ENCODE measurements around the gene SYNE4. TPM values are rescaled to one million over a fixed set of nuclear protein-coding genes. Genes with fewer than 3 reads are reported as not detected.

SYNE4 gene
- total and polyA plus RNA-seq, 2 of the 13 experiments (the other 11 are each of a cell fraction or from before 2014, with no cell fraction given) = 13.7 to 23.0 TPM

DNA sequence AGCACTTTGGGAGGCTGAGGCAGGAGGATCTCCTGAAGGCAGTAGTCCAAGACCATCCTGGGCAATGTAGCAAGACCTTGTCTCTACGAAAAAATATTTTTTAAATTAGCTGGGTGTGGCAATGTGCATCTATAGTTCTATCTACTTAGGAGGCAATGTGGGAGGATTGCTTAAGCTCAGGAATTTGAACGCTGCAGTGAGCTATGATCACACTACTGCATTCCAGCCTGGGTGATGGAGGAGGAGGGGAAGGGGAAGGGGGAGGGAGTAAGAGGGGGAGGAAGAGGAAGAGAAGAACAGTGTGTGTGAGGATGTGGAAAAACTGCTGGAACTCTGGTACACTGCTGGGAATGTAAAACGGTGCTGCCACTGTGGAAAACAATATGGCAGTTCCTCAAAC, 33.2 kb upstream of the SYNE4 start (continued):
- TF ChIP-seq ELF3 (CRISPR knock-in tag; IDR thresholded peaks at IDR 0.05) (no peak), RBFOX2 (IDR thresholded peaks at IDR 0.05; ENCODE audit: low read depth, low read length) (no peak), ZNF615 (CRISPR knock-in tag; IDR thresholded peaks at IDR 0.05; ENCODE audit: borderline replicate concordance) (no peak), THAP11 (CRISPR knock-in tag; IDR thresholded peaks at IDR 0.05) (no peak; the same call in 1 of the 2 replicates), ZC3H4 (CRISPR knock-in tag; IDR thresholded peaks at IDR 0.05; ENCODE audit: borderline replicate concordance) (no peak), FOXK1 (CRISPR knock-in tag; IDR thresholded peaks at IDR 0.05; ENCODE audit: borderline replicate concordance, low read depth) (0 out of 2 replicates have a peak, but pooled peaks have one; percentile 14), CEBPB (IDR thresholded peaks at IDR 0.05; ENCODE audit: borderline replicate concordance, low read depth, low read length) (peak; percentile 90), GATA4 (IDR thresholded peaks at IDR 0.05; ENCODE audit: borderline replicate concordance, low read depth) (no peak), ETS1 (CRISPR knock-in tag; IDR thresholded peaks at IDR 0.05) (no peak), ZNF672 (CRISPR knock-in tag; IDR thresholded peaks at IDR 0.05) (no peak), ZNF850 (CRISPR knock-in tag; conservative IDR thresholded peaks at IDR 0.05) (no peak), JARID2 (CRISPR knock-in tag; IDR thresholded peaks at IDR 0.05; ENCODE audit: insufficient replicate concordance) (no peak), EED (CRISPR knock-in tag; IDR thresholded peaks at IDR 0.05) (no peak), TEAD3 (CRISPR knock-in tag; optimal IDR thresholded peaks at IDR 0.05; ENCODE audit: borderline replicate concordance) (peak; percentile 97), ZNF20 (CRISPR knock-in tag; IDR thresholded peaks at IDR 0.05) (no peak), REPIN1 (CRISPR knock-in tag; IDR thresholded peaks at IDR 0.05; ENCODE audit: borderline replicate concordance, low read depth) (no peak), ZNF605 (CRISPR knock-in tag; IDR thresholded peaks at IDR 0.05) (no peak), ZNF576 (CRISPR knock-in tag; IDR thresholded peaks at IDR 0.05) (no peak)
- TF ChIP-seq, protein P1, sequence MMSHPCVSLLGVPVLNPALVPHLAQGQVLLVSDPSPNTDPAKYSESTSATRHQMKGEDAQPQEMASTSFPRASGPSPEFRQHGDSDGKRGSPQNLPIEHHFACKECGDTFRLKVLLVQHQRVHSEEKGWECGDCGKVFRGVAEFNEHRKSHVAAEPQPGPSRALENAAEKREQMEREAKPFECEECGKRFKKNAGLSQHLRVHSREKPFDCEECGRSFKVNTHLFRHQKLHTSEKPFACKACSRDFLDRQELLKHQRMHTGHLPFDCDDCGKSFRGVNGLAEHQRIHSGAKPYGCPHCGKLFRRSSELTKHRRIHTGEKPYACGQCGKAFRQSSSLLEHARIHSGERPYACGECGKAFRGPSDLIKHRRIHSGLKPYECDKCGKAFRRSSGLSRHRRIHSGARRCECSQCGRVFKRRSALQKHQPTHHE (CRISPR knock-in tag; IDR thresholded peaks at IDR 0.05; ENCODE audit: borderline replicate concordance) = no peak
- TF ChIP-seq, protein P2, sequence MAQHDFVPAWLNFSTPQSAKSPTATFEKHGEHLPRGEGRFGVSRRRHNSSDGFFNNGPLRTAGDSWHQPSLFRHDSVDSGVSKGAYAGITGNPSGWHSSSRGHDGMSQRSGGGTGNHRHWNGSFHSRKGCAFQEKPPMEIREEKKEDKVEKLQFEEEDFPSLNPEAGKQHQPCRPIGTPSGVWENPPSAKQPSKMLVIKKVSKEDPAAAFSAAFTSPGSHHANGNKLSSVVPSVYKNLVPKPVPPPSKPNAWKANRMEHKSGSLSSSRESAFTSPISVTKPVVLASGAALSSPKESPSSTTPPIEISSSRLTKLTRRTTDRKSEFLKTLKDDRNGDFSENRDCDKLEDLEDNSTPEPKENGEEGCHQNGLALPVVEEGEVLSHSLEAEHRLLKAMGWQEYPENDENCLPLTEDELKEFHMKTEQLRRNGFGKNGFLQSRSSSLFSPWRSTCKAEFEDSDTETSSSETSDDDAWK (CRISPR knock-in tag; IDR thresholded peaks at IDR 0.05) = no peak
- TF ChIP-seq, protein P3, sequence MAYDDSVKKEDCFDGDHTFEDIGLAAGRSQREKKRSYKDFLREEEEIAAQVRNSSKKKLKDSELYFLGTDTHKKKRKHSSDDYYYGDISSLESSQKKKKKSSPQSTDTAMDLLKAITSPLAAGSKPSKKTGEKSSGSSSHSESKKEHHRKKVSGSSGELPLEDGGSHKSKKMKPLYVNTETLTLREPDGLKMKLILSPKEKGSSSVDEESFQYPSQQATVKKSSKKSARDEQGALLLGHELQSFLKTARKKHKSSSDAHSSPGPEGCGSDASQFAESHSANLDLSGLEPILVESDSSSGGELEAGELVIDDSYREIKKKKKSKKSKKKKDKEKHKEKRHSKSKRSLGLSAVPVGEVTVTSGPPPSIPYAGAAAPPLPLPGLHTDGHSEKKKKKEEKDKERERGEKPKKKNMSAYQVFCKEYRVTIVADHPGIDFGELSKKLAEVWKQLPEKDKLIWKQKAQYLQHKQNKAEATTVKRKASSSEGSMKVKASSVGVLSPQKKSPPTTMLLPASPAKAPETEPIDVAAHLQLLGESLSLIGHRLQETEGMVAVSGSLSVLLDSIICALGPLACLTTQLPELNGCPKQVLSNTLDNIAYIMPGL (CRISPR knock-in tag; IDR thresholded peaks at IDR 0.05; ENCODE audit: borderline replicate concordance in 1 of 2, low read depth in 1 of 2) = no peak
- TF ChIP-seq, protein P4, sequence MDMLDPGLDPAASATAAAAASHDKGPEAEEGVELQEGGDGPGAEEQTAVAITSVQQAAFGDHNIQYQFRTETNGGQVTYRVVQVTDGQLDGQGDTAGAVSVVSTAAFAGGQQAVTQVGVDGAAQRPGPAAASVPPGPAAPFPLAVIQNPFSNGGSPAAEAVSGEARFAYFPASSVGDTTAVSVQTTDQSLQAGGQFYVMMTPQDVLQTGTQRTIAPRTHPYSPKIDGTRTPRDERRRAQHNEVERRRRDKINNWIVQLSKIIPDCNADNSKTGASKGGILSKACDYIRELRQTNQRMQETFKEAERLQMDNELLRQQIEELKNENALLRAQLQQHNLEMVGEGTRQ (IDR thresholded peaks at IDR 0.05; ENCODE audit: low read depth, low read length) = no peak
- TF ChIP-seq, protein P4 (CRISPR knock-in tag; IDR thresholded peaks at IDR 0.05; ENCODE audit: borderline replicate concordance) = no peak

All from HepG2 (cell line).